GM19467 (cell line): ENCODE results near the gene PDLIM1.
"Not testable (repeated sequence)": the region's sequence is repeated elsewhere in the genome, so short reads cannot be mapped to it uniquely, and the experiment has no call there.

Experiments used
- ATAC-seq: cut with Tn5 transposase; IDR thresholded peaks from one replicate; pipeline ENCODE4 v1.9.1; 2021; ENCODE audit warnings: mild to moderate bottlenecking, moderate library complexity; ENCODE audit not compliant: unreplicated experiment

PDLIM1 gene

GRCh38 chr10:95214793-95215192 lies 76.0 kb downstream of the PDLIM1 start:
- peak; percentile 61 for ATAC-seq

GRCh38 chr10:95214369-95214768 lies 76.4 kb downstream of the PDLIM1 start:
- ATAC-seq = no peak

- ATAC-seq = no peak
Observed at GRCh38 chr10:95211606-95212279, 79.1 kb downstream of the PDLIM1 start.

GRCh38 chr10:95209509-95210127 lies 81.2 kb downstream of the PDLIM1 start:
- ATAC-seq = no peak

- ATAC-seq = no peak
Observed at GRCh38 chr10:95208702-95209391, 82.0 kb downstream of the PDLIM1 start.

GRCh38 chr10:95202865-95203264 lies 87.9 kb downstream of the PDLIM1 start:
- not testable (repeated sequence) for ATAC-seq

- no peak for ATAC-seq
Observed at GRCh38 chr10:95201736-95202135, 89.1 kb downstream of the PDLIM1 start.

GRCh38 chr10:95196046-95196445 lies 94.8 kb downstream of the PDLIM1 start:
- ATAC-seq = no peak

GRCh38 chr10:95193944-95194343 lies 96.9 kb downstream of the PDLIM1 start, which contains the start of gene ACSM6:
Gene ACSM6, plus strand, starts transcription at chr10:95194238. Its CDS starts 248 bp downstream, at chr10:95194486.
- no peak for ATAC-seq

- no peak for ATAC-seq
Observed at GRCh38 chr10:95188593-95188992, 102.2 kb downstream of the PDLIM1 start.

- ATAC-seq = no peak
Observed at GRCh38 chr10:95187617-95188016, 103.2 kb downstream of the PDLIM1 start.
